H1 (cell line): ENCODE results near the gene TNPO3. TPM values are rescaled to one million over a fixed set of nuclear protein-coding genes. Genes with fewer than 3 reads are reported as not detected.

Experiments
- ATF3 ChIP-seq: IDR thresholded peaks from 2 replicates; pipeline ENCODE4 v1.6.1; 2011; ENCODE audit warnings: low read depth, mild to moderate bottlenecking, low read length; ENCODE audit not compliant: insufficient read depth
- BCL11A ChIP-seq, 2 experiments: IDR thresholded peaks; one replicate each; pipeline ENCODE4 v1.6.1; 2011; ENCODE audit warnings: low read depth in 2 of 2, low read length in 2 of 2, mild to moderate bottlenecking in 2 of 2
- CHD7 ChIP-seq: fragments of 300-600 bp; sonication (generic); IDR thresholded peaks from 2 replicates; pipeline ENCODE4 v1.7.1; 2012; ENCODE audit warnings: low read length, moderate library complexity, mild to moderate bottlenecking, inconsistent platforms; ENCODE audit not compliant: insufficient replicate concordance
- HDAC6 ChIP-seq: IDR thresholded peaks from one replicate; pipeline ENCODE4 v1.7.1; 2012; ENCODE audit warnings: low read depth, mild to moderate bottlenecking, inconsistent platforms, low read length, moderate library complexity
- JUND ChIP-seq: IDR thresholded peaks from 2 replicates; pipeline ENCODE4 v1.6.1; 2011; ENCODE audit warnings: mild to moderate bottlenecking, improper control_type of control experiment, low read length
- MAX ChIP-seq: IDR thresholded peaks from 2 replicates; pipeline ENCODE4 v1.6.1; 2012; ENCODE audit warnings: inconsistent platforms
- NRF1 ChIP-seq: IDR thresholded peaks from 2 replicates; pipeline ENCODE4 v1.6.1; 2011; ENCODE audit warnings: mild to moderate bottlenecking, low read depth, low read length, improper control_type of control experiment
- RNF2 ChIP-seq: fragments of 200-900, 300-1000 bp; sonication (generic); IDR thresholded peaks from 2 replicates; pipeline ENCODE4 v1.7.1; 2016; ENCODE audit warnings: borderline replicate concordance, low read depth, mild to moderate bottlenecking, antibody characterized with exemption, low read length; ENCODE audit not compliant: poor library complexity, severe bottlenecking; ENCODE audit errors: missing control alignments
- SP2 ChIP-seq: IDR thresholded peaks from 2 replicates; pipeline ENCODE4 v1.6.1; 2012; ENCODE audit warnings: mild to moderate bottlenecking, low read length, inconsistent platforms
- SP4 ChIP-seq: IDR thresholded peaks from 2 replicates; pipeline ENCODE4 v1.6.1; 2012; ENCODE audit warnings: low read length, inconsistent platforms
- ZNF274 ChIP-seq: IDR thresholded peaks from 2 replicates; pipeline ENCODE4 v1.7.0; 2012; ENCODE audit warnings: low read length, borderline replicate concordance; ENCODE audit errors: extremely low read depth
- polyA plus RNA-seq, 7 experiments: library from polyadenylated mRNA; depleted of rRNA in 3 of 7; stranded (reverse) in 5 of 7; unstranded in 2 of 7; fragments of >200 nt in 5 of 7; fragments of 200-250 nt in 2 of 7; gene quantifications; 1 replicate in 5 of 7; 2 replicates in 1 of 7; 4 replicates in 1 of 7; pipeline versions ENCODE4 v1.2.1 to v1.2.3, GENCODE V29; 2011 to 2013; ENCODE audit warnings: missing spikeins in 2 of 7, mixed read lengths in 2 of 7
- total RNA-seq: library from RNA; stranded (reverse); fragmentation: NEBNext Ultra II Directional; extraction: Animal tissue kit (Norgen Biotek cat#: 25700); gene quantifications from 2 replicates; pipeline ENCODE4 v1.2.1, GENCODE V29; 2021

TNPO3 gene
- total and polyA plus RNA-seq, 2 of the 8 experiments (the other 6 are each of a cell fraction or from before 2014, with no cell fraction given) = 67.6 to 99.2 TPM

DNA sequence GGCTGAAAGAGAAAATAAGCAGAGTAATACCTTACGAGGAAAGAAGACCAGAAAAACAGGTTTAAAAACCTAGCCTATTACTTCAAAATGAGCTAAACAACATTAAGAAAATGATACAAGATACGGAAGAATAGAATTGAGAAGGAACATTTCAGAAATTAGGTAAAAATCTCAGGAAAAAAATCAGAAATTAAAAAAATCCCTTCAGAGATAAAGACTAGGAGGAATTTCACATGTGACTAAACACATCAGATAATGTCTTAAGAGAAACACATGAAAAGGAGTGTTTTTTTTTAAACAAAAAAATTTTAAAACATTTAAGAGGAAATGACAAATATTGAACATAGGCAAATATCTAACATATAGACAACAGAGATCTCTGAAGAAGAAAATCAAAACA, 33.3 kb downstream of the TNPO3 start (continued):
- no peak for TF ChIP-seq CHD7
- TF ChIP-seq JUND = no peak
- TF ChIP-seq HDAC6 = no peak
- no peak for TF ChIP-seq MAX
- no peak for TF ChIP-seq ATF3
- no peak for TF ChIP-seq SP2
- no peak for TF ChIP-seq ZNF274
- no peak for TF ChIP-seq BCL11A (IDR thresholded peaks at IDR 0.05; ENCODE audit: low read depth in 2 of 2, low read length in 2 of 2)
- no peak for TF ChIP-seq NRF1
- no peak for TF ChIP-seq SP4
- TF ChIP-seq RNF2 = no peak
